Astrocyte of the spinal cord (primary cell): ENCODE results near the gene AGBL5.
"Not testable (repeated sequence)": the region's sequence is repeated elsewhere in the genome, so short reads cannot be mapped to it uniquely, and the experiment has no call there.

Source experiments
- DNase-seq: peaks from one replicate; pipeline ENCODE4 v3.0.0; 2011; ENCODE audit warnings: low read depth, low spot score
- H3K4me3 ChIP-seq: 2 replicates; pipeline ENCODE4 v1.5.1; 2011; ENCODE audit warnings: low read depth, mild to moderate bottlenecking, low read length, moderate library complexity
- in situ Hi-C: cut with HindIII; loops from 2 replicates; pipeline ENCODE4 v1.10.0; 2017; ENCODE audit warnings: low sequenced_read_pairs
- TF ChIP-seq, protein P1 (sequence below): IDR thresholded peaks from 2 replicates; pipeline ENCODE4 v1.5.1; 2012; ENCODE audit warnings: low read depth, mild to moderate bottlenecking, low read length, inconsistent platforms

Gene AGBL5

GRCh38 chr2:27115519-27115918 lies 64.1 kb downstream of the AGBL5 start:
- TF ChIP-seq, protein P1, sequence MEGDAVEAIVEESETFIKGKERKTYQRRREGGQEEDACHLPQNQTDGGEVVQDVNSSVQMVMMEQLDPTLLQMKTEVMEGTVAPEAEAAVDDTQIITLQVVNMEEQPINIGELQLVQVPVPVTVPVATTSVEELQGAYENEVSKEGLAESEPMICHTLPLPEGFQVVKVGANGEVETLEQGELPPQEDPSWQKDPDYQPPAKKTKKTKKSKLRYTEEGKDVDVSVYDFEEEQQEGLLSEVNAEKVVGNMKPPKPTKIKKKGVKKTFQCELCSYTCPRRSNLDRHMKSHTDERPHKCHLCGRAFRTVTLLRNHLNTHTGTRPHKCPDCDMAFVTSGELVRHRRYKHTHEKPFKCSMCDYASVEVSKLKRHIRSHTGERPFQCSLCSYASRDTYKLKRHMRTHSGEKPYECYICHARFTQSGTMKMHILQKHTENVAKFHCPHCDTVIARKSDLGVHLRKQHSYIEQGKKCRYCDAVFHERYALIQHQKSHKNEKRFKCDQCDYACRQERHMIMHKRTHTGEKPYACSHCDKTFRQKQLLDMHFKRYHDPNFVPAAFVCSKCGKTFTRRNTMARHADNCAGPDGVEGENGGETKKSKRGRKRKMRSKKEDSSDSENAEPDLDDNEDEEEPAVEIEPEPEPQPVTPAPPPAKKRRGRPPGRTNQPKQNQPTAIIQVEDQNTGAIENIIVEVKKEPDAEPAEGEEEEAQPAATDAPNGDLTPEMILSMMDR: no peak
- H3K4me3 ChIP-seq: no peak overlapping the region
- DNase-seq: no peak
- in situ Hi-C loops: loop anchor here (25.0 kb wide), 1 partner anchor 147 kb away; the partner anchor contains the start of gene SLC30A3

DNA sequence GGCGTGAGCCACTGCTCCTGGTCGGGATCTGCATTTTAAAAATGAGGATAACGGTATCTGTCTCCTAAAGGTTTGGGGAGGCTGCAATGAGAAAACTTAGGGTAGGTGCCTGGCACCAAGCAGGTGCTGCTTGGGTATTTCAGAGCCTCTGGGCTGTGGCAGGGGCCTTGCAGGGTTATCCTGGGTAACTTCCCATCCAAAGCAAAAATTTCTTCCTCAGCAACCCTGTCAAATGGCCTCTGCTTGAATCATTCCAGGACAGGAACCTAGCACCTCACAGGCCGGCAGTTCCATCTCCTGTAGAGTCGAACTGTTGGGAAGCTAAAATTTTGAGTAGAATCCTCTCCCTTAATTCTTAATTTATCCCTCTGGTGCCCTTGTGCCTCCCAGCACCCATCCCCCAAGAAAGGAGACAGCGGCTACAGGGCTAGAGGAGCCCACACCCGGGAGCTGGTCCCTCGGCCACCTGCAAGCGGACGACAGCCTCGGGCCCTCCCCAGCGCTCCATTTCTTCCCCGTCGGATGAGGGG lies 66.6 kb downstream of the AGBL5 start:
- in situ Hi-C loops: loop anchor here (25.0 kb wide), 1 partner anchor 144 kb away; the partner anchor contains the start of gene SLC30A3

GRCh38 chr2:27118525-27119329 lies 67.3 kb downstream of the AGBL5 start, which contains the start of gene CGREF1:
Gene CGREF1 (minus strand): TSS chr2:27119128. CDS start chr2:27104366, 14,762 bp downstream.
- in situ Hi-C loops: loop anchor here (25.0 kb wide), 1 partner anchor 144 kb away; the partner anchor contains the start of gene SLC30A3
- H3K4me3 ChIP-seq: peak within 1 kb of the TSS; percentile 31
- TF ChIP-seq, protein P1: no peak
- no peak for DNase-seq

More for the DNA sequence above, 66.6 kb downstream of the AGBL5 start:
- DNase-seq: no peak
- TF ChIP-seq, protein P1: no peak
- peak overlapping the region; percentile 31 for H3K4me3 ChIP-seq

GRCh38 chr2:27119330-27119670 lies 67.8 kb downstream of the AGBL5 start:
- DNase-seq: not testable (repeated sequence)
- in situ Hi-C loops: loop anchor here (25.0 kb wide), 1 partner anchor 143 kb away; the partner anchor contains the start of gene SLC30A3
- peak overlapping the region; percentile 25 for H3K4me3 ChIP-seq
